HG02759 (cell line): Measurements from ENCODE around the gene CLK2.
A peak's percentile ranks its signal among the peaks of the same experiment; 100 is the strongest.

Experiments
- ATAC-seq: cut with Tn5 transposase; IDR thresholded peaks from one replicate; pipeline ENCODE4 v1.9.1; 2021; ENCODE audit warnings: mild to moderate bottlenecking, moderate library complexity; ENCODE audit not compliant: unreplicated experiment

Gene CLK2

DNA sequence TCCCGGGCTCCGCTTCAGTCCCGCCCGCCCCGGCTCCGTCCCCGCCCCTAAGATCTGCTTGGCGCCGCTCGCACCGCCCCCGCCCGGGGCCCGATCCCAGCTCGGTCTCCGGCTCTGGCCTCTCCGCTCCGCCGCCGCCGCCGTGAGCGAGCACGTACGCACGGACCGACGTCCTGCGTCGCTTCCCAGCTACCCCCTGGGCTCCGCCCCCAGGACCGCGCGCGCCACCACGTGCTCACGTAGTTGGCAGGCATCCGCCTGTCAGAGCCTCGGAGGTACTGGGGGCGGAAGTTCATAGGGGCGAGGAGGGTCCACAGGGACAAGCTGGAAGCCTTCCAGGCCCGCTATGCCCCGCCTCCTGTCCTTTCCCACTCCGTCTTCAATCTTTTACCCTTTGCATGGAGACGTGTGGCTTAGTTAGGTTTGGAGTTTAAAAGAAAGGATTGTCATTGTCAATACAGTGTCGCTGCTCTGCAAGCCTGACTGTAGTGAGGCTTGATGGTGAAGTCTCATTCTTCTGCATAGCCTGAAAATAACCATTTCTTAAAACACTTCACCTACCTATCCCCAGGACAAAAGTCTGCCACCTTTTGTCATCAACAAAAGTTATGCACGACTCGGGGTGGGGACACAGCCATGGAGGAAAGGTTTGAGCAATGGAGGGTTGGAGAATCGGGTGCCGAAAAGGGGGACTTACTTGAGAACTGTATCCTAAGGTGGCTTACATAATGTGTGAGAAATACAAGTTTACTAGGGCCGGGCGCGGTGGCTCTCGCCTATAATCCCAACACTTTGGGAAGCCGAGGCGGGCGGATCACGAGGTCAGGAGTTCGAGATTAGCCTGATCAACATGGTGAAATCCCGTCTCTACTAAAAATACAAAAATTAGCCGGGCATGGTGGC lies at the start of gene CLK2:
Gene CLK2 (minus strand): TSS at position 162 of the 903 bp plus-strand sequence. CDS start 2,527 bp downstream, outside the sequence.
- peak; percentile 83 for ATAC-seq

DNA sequence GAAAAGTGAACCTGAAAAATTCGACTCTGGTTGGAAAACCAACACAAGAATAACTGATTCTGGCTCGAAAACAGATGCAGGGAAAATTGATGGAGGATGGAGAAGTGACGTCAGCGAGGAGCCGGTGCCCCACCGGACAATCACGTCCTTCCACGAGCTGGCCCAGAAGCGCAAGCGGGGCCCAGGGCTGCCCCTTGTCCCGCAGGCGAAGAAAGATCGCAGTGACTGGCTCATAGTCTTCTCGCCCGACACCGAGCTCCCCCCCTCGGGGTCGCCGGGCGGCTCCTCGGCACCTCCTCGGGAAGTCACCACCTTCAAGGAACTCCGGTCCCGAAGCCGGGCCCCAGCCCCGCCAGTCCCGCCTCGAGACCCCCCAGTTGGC lies 49.3 kb upstream of the CLK2 start:
- no peak for ATAC-seq

DNA sequence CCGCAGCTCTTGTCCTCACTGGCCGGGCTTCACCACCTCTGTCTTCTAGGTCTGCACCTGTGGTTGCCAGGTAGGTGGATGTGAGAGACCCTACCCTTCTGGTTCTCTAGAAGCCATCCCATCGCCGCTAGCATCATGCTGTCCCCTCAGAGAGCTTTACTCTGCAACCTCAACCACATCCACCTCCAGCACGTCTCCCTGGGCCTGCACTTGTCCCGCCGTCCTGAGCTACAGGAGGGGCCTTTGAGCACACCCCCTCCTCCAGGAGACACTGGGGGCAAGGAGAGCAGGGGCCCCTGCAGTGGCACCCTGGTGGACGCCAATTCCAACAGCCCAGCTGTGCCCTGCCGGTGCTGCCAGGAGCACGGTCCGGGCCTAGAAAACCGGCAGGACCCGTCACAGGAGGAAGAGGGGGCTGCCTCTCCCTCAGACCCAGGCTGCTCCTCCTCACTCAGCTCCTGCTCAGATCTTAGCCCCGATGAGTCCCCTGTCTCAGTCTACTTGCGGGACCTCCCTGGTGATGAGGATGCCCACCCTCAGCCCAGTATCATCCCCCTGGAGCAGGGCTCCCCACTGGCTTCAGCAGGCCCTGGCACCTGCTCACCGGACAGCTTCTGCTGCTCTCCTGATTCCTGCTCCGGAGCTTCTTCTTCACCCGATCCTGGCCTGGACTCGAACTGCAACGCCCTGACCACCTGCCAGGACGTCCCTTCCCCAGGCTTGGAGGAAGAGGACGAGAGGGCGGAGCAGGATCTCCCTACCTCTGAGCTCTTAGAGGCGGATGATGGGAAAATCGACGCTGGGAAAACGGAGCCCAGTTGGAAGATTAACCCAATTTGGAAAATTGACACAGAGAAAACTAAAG lies 48.6 kb upstream of the CLK2 start:
- no peak for ATAC-seq

DNA sequence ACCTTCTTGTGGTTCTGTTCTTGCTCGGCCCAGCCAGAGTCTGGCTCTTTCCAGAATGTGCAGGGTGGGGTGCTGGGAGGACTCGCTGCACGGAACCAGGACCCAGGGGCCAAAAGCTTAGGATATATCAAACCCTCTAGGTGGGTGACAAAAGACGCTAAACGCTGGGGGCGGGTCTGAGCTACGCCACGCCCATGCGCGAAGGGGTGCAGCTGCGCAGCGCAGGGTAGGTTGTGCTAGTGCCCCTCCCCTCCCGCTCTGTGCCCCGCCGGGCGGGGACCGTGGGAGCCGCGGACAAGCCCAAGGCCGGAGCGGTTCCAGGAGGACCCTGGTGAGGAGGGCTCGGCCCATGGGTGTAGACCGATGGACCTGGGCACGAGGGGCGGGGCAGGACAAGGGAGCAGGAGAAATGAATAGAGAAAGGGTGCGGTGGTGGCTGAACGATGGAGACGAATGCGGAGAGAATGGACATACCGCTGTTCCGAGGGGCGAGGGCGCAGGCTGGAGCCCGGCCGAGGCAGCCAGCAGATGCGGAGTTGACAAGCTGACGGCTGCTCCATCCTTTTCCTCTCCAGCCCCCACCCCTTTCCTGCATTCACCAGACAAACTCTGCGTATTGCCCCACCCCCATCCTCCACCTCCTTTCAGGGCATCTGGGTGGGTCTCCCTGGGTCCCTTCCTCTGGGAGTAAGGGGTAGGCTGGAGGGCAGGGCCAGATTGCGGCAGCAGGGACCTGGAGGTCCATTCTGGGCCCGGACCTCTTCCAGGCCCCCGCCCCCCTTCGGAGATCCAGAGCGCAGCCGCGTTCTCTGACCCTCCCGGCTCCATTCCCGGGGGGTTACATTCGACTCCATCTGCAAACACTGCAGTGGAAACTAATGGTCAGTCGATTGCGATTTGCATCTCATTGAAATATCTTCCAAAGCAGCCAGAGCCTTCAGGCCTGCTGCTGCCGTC lies 47.6 kb upstream of the CLK2 start, which contains the start of gene RUSC1:
Gene RUSC1 (plus strand): TSS at position 234 of the 957 bp plus-strand sequence. CDS start 880 bp downstream, outside the sequence.
- no peak for ATAC-seq

DNA sequence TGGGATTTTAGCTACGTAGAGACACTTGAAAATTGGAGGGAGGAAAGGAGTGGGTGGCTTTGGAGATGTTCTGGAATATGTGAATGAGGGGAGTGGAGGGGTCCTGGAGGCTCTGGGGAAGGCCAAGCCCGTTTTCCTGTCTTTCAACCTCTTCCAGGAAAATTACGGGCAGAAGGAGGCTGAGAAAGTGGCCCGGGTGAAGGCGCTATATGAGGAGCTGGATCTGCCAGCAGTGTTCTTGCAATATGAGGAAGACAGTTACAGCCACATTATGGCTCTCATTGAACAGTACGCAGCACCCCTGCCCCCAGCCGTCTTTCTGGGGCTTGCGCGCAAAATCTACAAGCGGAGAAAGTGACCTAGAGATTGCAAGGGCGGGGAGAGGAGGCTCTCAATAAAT lies 46.9 kb upstream of the CLK2 start:
- ATAC-seq, result no peak

DNA sequence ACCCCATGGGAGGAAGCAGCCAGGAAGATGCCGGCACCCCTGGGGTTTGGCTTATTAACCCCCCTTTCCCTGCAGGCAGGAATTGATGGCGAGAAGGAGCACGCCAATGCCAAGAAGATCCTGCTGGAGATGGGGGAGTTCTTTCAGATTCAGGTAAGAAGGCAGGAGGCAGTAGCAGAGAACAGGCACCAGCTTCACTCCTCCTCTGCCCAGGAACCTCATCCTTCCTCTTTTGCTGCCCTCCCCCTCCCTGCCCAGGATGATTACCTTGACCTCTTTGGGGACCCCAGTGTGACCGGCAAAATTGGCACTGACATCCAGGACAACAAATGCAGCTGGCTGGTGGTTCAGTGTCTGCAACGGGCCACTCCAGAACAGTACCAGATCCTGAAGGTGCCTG lies 46.2 kb upstream of the CLK2 start:
- ATAC-seq, result no peak

DNA sequence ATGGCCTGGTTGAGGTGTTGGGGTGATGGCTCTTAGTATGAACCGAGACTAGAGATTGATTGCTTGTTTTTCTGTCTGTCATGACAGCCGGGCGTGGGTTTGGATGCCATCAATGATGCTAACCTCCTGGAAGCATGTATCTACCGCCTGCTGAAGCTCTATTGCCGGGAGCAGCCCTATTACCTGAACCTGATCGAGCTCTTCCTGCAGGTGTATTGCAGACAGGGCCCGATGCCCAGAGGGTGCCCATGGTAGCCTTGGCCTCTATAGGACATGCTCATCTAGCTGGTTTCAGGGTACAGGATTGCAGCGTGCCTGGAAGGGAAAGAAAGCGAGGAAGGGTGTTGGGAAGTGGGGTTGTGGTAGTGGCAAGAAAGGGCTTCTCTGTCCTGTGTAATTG lies 44.8 kb upstream of the CLK2 start:
- ATAC-seq, result no peak

DNA sequence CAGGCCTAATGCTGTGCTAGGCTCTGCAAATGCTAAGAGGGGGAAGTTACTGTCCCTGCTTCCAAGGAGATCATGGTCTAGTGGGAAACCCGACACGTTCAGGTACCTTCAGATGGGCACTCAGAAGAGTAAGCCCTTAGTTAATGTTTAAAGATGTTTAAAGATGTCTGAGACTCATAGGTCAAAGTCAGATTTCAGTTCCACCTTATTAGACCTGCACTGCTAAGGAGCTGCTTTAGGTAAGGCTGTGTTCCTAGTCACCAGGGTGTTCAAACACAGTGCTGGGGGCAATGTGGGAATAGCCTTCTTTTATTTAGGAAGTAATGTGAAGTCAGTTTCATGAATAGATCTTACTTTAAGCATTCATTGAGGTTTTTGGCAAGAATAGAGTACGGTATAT lies 43.6 kb upstream of the CLK2 start:
- no peak for ATAC-seq

DNA sequence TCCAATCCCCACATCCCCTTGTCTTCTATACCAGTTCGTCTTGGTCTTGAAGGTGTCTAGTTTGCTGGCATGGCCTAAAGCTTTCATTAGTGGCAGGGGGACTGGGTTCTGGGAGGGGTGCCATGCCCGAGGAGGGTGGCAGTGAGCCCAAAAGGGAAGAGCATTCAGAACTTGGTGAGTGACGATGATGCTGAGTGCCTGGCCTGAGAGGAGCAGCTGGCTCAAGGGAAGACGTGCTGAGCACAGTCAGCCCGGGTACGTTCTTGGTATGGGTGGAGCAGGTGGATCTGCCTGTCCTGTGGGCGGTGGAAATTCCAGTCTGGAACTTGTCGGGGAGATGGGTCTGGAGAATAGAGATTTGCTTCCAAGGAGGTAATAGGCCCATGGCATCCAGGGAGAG lies 40.0 kb upstream of the CLK2 start:
- ATAC-seq, result no peak

DNA sequence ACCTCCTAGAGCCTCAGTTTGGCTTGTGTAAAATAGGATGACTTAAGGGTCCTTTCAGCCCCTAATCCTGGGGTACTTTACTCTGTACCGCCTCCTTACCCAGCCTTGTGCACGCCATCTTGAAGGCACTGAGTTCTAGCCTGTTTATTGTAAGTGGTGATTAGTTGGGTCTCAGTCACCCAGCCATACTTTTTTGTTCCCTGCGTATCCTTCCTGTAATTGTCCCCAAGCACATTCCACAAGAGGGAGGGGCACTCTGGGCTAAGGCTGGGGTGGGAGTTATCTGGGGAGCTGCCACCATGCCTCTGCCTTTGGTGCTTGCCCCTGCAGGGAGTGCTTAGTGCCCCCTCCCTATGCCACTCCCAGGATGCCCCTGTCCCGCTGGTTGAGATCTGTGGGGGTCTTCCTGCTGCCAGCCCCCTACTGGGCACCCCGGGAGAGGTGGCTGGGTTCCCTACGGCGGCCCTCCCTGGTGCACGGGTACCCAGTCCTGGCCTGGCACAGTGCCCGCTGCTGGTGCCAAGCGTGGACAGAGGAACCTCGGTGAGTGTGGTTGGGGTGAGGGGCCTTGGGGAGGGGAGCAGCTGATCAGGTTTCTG lies 36.2 kb upstream of the CLK2 start:
- ATAC-seq, result no peak

DNA sequence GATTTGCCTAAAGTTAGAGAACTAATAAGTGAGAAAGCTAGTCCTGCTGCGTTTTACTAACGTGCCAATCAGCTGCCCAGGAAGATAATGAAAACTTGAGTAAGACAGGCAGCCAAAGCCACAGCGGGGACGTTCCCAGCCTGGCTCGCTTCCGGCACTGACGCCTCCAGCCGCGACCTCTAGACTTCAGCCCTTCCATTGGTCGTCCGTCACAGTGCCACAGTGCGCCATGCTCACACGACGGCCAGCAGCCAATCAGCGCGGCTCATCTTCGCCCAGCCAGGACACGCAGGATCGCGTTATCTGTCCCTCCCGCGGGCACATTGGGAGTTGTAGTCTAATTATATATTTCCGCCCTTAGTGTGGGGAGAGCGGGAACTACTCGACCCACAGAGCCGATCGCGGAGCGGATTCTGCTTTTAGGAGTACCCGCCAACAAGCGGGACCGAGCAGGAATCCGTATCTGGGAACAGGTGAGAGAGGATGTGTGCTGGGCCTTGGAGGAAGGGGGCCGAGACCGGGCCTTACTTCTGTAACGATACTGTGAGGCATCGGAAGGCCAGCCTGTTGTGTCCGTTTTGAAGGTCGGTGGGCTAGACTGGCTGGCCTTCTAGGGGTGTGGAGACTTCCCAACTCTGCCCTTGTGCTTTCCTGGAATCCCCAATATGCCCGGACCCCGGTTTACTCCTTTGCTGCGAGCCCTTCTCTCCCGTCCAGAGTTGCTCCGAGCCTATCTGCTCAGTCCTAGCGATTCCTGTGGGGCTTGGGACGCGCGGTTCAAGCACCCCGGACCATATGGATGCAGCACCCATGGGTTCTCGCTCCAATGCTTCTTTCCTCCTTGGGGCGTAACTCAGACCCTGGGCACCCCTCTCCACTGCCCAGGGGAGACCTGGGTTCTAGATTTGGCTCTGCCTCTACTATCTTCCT lies 35.5 kb upstream of the CLK2 start, which contains the start of gene FDPS:
Gene FDPS (plus strand): TSS at position 374 of the 930 bp plus-strand sequence. CDS start 924 bp downstream, outside the sequence.
- peak; percentile 96 for ATAC-seq

DNA sequence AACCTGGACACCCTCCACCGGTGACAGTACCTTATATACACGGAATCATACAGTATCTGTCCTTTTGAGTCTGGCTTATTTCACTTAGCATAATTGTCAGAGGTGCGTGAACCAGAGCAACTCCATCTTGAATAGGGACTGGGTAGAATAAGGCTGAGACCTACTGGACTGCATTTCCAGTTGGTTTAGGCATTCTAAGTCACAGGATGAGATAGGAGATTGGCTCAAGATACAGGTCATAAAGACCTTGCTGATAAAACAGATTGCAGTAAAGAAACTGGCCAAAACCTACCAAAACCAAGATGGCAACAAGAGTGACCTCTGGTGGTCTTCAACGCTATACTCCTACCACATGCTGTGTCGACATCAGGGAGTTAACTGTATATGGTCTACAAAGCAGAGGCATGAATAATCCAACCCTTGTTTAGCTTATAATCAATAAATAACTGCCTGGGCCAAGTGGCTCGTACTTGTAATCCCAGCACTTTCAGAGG lies 34.0 kb upstream of the CLK2 start:
- no peak for ATAC-seq

DNA sequence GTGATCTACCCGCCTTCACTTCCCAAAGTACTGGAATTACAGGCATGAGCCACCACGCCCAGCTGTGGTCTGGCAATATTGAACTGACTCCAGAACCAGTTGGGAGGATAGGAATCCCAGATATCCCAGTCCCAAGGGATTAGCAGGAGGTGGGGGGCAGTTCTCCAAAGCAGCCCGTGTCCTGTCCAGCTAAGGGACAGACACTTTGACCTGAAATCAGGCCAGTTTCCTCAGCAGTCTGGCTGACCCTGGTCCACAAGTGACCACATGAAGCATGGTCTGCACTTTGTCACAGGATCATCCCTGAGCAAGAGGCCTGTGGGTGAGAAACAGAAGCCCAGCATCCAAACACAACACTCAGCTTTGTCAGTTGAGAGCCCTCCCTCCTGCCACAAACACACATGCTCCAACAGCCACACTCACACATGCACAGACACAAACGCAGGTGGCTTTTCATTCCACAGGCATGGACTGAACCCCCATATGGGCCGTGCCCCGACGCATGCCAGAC lies 32.6 kb upstream of the CLK2 start:
- ATAC-seq, result no peak

DNA sequence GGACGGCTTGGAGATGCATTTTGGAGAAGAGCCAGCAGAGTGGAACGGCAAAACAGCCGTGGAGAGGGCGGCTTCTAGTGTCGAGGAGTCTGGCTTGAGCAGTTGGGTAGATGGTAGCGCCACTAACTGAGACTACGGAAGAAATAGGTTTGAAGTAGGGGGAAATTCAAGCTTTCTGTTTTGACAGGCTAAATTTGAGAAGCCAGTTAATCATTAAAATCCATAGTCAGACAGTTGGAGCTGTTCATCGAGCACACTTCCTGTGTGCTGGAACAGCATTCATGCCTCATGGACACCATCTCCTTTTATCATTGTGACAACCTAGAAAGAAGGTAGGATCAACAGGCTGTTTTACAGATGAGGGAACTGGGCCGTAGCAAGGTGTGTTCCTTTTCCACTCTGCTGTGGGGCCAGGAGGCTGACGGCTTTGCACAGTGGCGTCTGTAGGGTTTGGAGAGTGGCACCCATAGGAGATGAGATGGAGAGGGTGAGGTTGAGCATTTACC lies 31.3 kb upstream of the CLK2 start:
- no peak for ATAC-seq

DNA sequence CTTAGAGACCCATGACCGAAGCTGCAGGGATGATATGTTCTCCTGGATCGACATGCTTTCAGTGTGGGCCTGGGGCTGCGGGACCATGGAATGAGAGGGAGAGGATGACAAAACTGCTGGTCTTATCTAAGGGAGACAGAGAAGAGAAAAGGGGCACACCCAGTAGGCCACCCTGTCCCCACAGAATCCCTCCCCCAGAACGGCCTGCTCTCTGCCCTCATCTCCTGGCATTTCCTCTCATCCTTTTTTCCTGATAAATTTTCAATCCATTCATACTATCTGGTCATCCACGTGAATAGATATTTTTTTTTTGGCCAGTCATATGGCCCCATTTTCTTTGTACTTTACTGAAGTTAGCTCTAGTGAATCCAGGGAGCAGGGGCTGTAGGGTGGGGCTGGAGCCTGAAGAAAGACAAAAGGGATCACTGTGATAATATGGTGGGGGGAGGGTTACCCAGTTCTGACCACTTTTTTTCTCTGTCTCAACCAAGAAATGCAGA lies 28.1 kb upstream of the CLK2 start, which contains the start of gene PKLR:
Gene PKLR (minus strand): TSS at position 97 of the 500 bp plus-strand sequence. CDS start 43 bp downstream, at position 54.
- ATAC-seq, result no peak

DNA sequence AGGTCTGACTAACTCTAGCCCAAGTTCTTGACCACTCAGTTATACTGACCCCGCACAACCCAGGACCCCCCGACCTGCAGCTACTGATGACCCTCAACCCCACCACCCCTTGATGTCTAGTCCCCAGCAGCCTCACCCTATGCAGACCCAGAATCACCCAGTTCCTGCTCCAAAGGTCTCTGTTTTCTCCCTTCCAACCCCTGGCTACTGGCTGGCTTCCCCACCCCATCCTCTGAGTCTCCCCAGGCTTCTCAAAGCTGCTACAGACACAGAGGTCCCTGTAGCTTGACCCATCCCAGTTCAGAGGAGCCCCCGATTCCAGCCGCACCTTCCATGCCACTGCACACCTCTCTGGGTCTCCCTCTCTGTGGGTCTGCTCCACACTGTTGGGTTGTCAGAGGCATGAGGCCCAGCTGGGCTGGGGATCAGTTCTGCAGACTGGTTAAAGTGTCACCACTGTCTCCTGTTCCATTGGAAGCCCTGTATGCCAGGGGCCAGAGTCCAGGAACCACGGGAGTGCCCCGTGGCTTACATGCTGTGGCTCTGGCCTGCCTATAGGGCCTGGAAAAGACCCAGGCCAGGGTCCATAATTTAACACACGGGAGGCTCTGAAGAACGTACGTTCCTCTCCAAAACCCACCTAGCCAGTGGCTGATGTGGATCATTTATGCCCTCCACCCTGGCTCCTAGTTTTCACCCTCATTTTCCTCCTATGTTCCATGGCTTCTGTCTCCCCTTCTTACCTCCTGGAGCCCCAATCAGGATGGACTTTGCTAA lies 27.4 kb upstream of the CLK2 start:
- ATAC-seq, result no peak

DNA sequence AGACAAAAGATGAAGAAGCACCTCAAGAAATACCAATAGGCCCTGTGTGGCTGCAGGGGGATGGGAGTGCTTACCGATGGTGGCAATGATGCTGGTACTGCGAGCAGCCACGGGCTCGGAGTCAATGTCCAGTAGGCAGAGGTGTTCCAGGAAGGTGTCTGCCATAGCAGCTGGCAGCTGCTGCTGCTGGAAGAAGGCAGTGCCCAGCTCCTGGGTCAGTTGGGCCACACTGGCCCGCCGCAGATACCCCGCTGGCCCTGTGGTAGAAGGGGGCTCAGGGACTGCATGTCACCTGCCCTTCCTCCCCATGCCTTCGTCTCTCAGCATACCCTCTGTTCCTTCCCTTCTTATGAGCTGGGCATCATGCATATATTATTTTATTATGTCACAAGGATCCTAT lies 26.7 kb upstream of the CLK2 start:
- no peak for ATAC-seq
